HG02588 (cell line): ENCODE data around the gene RFWD3.

Source experiments
- ATAC-seq: cut with Tn5 transposase; IDR thresholded peaks from one replicate; pipeline ENCODE4 v1.9.1; 2021; ENCODE audit warnings: mild to moderate bottlenecking, moderate library complexity; ENCODE audit not compliant: unreplicated experiment

Gene RFWD3

GRCh38 chr16:74583926-74584666 lies 82.6 kb downstream of the RFWD3 start:
- ATAC-seq, result no peak

GRCh38 chr16:74582970-74583369 lies 83.7 kb downstream of the RFWD3 start:
- ATAC-seq, result no peak

GRCh38 chr16:74580833-74581232 lies 85.8 kb downstream of the RFWD3 start:
- ATAC-seq, result no peak

GRCh38 chr16:74578838-74579237 lies 87.8 kb downstream of the RFWD3 start:
- no peak for ATAC-seq

- ATAC-seq, result no peak
Measured at GRCh38 chr16:74578433-74578832, 88.2 kb downstream of the RFWD3 start.

DNA sequence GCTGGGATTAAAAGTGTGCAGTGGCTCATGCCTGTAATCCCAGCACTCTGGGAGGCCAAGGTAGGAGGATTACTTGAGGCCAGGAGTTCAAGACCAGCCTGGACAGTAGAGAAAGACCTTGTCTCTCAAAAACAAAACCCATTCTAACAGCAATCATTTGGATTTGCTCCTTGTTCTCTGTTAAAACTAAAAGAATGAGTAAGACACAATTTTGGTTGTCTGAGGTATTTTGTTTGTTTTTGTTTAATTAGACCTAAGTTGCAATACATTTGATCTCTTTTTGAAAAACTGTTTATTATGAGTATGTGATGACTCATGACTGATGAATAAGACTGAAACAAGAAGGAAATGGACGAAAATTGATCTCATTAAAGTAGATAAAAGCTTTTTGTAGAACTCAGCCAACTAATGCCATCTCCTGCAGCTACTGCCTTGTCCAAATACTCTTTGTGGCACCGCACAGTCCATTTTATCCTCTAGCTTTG lies 88.8 kb downstream of the RFWD3 start:
- ATAC-seq, result no peak

GRCh38 chr16:74575807-74576643 lies 90.7 kb downstream of the RFWD3 start:
- no peak for ATAC-seq

DNA sequence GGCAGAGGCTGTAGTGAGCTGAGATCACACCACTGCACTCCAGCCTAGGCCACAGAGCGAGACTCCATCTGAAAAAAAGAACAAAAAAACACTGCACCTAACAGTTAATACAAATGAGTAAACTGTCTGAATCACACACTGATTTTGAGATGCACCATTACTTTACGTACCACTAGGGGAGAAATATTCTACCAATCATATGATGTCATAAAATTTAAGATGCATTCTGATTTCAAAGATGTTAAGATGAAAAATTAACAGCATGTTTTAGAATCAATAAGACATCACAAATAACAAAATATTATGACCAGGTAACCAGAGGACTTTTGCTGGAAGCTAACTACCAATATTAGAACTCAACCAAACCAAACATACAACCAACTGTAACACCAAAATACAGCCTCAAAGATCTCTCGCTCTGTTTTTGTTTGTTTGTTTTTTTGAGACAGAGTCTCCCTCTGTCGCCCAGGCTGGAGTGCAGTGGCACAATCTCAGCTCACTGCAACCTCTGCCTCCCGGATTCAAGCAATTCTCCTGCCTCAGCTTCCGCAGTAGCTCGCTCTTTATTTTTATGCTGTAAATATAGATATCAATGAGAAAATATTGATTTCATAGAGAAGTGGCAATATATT lies 91.4 kb downstream of the RFWD3 start:
- no peak for ATAC-seq

- no peak for ATAC-seq
Measured at GRCh38 chr16:74574146-74574545, 92.5 kb downstream of the RFWD3 start.

- ATAC-seq, result no peak
Measured at GRCh38 chr16:74573622-74574021, 93.1 kb downstream of the RFWD3 start.
